H9 (cell line): ENCODE results near the gene SUV39H1. TPM values are rescaled to one million over a fixed set of nuclear protein-coding genes. Genes with fewer than 3 reads are reported as not detected.

ENCODE experiments used
- DNase-seq: peaks from one replicate; pipeline ENCODE4 v3.0.0-alpha.2; 2017
- H2AFZ ChIP-seq: one replicate; pipeline ENCODE4 v1.6.1; 2013; ENCODE audit warnings: mild to moderate bottlenecking, low read length, control low read depth, moderate library complexity
- H2AK5ac ChIP-seq: 2 replicates; pipeline ENCODE4 v1.6.1; 2013; ENCODE audit warnings: low read length, control low read depth, mixed read lengths; ENCODE audit not compliant: insufficient read length
- H2BK120ac ChIP-seq: one replicate; pipeline ENCODE4 v1.6.1; 2013; ENCODE audit warnings: low read depth, mild to moderate bottlenecking, low read length, control low read depth, inconsistent platforms; ENCODE audit not compliant: poor library complexity, severe bottlenecking
- H2BK12ac ChIP-seq: 2 replicates; pipeline ENCODE4 v1.6.1; 2013; ENCODE audit warnings: low read length, control low read depth, mixed read lengths, low read depth; ENCODE audit not compliant: insufficient read length
- H2BK15ac ChIP-seq: 2 replicates; pipeline ENCODE4 v1.6.1; 2013; ENCODE audit warnings: low read depth, low read length, control low read depth
- H2BK20ac ChIP-seq: one replicate; pipeline ENCODE4 v1.6.1; 2013; ENCODE audit warnings: low read depth, mild to moderate bottlenecking, low read length, control low read depth, inconsistent platforms; ENCODE audit not compliant: poor library complexity, severe bottlenecking
- H2BK5ac ChIP-seq: 2 replicates; pipeline ENCODE4 v1.6.1; 2013; ENCODE audit warnings: low read length, control low read depth, mixed read lengths; ENCODE audit not compliant: insufficient read length
- H3K14ac ChIP-seq: 2 replicates; pipeline ENCODE4 v1.6.1; 2013; ENCODE audit warnings: low read length, control low read depth; ENCODE audit not compliant: insufficient read depth
- H3K18ac ChIP-seq: 2 replicates; pipeline ENCODE4 v1.6.1; 2013; ENCODE audit warnings: low read depth, mild to moderate bottlenecking, mixed read lengths, low read length, control low read depth; ENCODE audit not compliant: insufficient read length
- H3K23ac ChIP-seq: 2 replicates; pipeline ENCODE4 v1.6.1; 2013; ENCODE audit warnings: low read length, control low read depth, mixed read lengths, low read depth; ENCODE audit not compliant: insufficient read length
- H3K23me2 ChIP-seq: 2 replicates; pipeline ENCODE4 v1.6.1; 2013; ENCODE audit warnings: low read depth, mild to moderate bottlenecking, mixed read lengths, low read length, control low read depth; ENCODE audit not compliant: insufficient read length, poor library complexity, severe bottlenecking
- H3K27ac ChIP-seq: 2 replicates; pipeline ENCODE4 v1.5.1; 2013; ENCODE audit warnings: low read length, control low read depth, mixed read lengths, low read depth; ENCODE audit not compliant: insufficient read length
- H3K27me3 ChIP-seq: 2 replicates; pipeline ENCODE4 v1.6.1; 2013; ENCODE audit warnings: low read length, control low read depth, inconsistent platforms; ENCODE audit not compliant: insufficient read depth
- H3K4ac ChIP-seq: 2 replicates; pipeline ENCODE4 v1.6.1; 2013; ENCODE audit warnings: low read depth, mild to moderate bottlenecking, control low read depth, inconsistent platforms, low read length, moderate library complexity
- H3K4me1 ChIP-seq: 2 replicates; pipeline ENCODE4 v1.6.1; 2013; ENCODE audit warnings: low read length, control low read depth, inconsistent platforms; ENCODE audit not compliant: insufficient read depth
- H3K4me2 ChIP-seq: 2 replicates; pipeline ENCODE4 v1.6.1; 2013; ENCODE audit warnings: low read length, control low read depth, mixed read lengths; ENCODE audit not compliant: insufficient read length, insufficient read depth
- H3K56ac ChIP-seq: 2 replicates; pipeline ENCODE4 v1.6.1; 2013; ENCODE audit warnings: low read depth, mild to moderate bottlenecking, mixed read lengths, low read length, control low read depth; ENCODE audit not compliant: insufficient read length
- H3K79me1 ChIP-seq: 2 replicates; pipeline ENCODE4 v1.6.1; 2013; ENCODE audit warnings: low read depth, mild to moderate bottlenecking, moderate library complexity, low read length, control low read depth, inconsistent platforms; ENCODE audit not compliant: insufficient read depth, poor library complexity, severe bottlenecking
- H3K79me2 ChIP-seq: 2 replicates; pipeline ENCODE4 v1.6.1; 2013; ENCODE audit warnings: low read length, control low read depth, inconsistent platforms; ENCODE audit not compliant: insufficient read depth
- H3K9ac ChIP-seq: 2 replicates; pipeline ENCODE4 v1.6.1; 2013; ENCODE audit warnings: low read length, control low read depth, mixed read lengths; ENCODE audit not compliant: insufficient read length; ENCODE audit errors: extremely low read depth
- H3K9me3 ChIP-seq: one replicate; pipeline ENCODE4 v1.6.1; 2013; ENCODE audit warnings: low read depth, low read length, inconsistent platforms; ENCODE audit not compliant: control insufficient read depth
- H3T11ph ChIP-seq: one replicate; pipeline ENCODE4 v1.6.1; 2013; ENCODE audit warnings: mild to moderate bottlenecking, low read length, control low read depth, inconsistent platforms
- H4K20me1 ChIP-seq: one replicate; pipeline ENCODE4 v1.6.1; 2013; ENCODE audit not compliant: control insufficient read depth, insufficient read length, insufficient read depth
- H4K5ac ChIP-seq: 2 replicates; pipeline ENCODE4 v1.6.1; 2013; ENCODE audit warnings: low read depth, mild to moderate bottlenecking, mixed read lengths, low read length, control low read depth; ENCODE audit not compliant: insufficient read length
- H4K8ac ChIP-seq: replicated peaks from 2 replicates; pipeline ENCODE4 v1.6.1; 2013; ENCODE audit warnings: low read length, control low read depth, mixed read lengths, low read depth; ENCODE audit not compliant: insufficient read length
- H4K91ac ChIP-seq: 2 replicates; pipeline ENCODE4 v1.6.1; 2013; ENCODE audit warnings: low read depth, mild to moderate bottlenecking, moderate library complexity, mixed read lengths, low read length, control low read depth; ENCODE audit not compliant: insufficient read length
- H3K27ac Mint-ChIP-seq, 3 experiments: 2 replicates in 2 of 3; 3 replicates in 1 of 3; pipeline ENCODE4 v1.8.0; 2020 to 2021; ENCODE audit warnings: mixed read lengths in 3 of 3, mild to moderate bottlenecking in 1 of 3, moderate library complexity in 1 of 3
- H3K27me3 Mint-ChIP-seq: 2 replicates; pipeline ENCODE4 v1.8.0; 2021; ENCODE audit warnings: low read depth, mild to moderate bottlenecking, moderate library complexity, mixed read lengths
- H3K36me3 Mint-ChIP-seq, 3 experiments: 2 replicates in 2 of 3; 3 replicates in 1 of 3; pipeline ENCODE4 v1.8.0; 2020 to 2021; ENCODE audit warnings: low read depth in 3 of 3, mixed read lengths in 3 of 3; ENCODE audit not compliant: insufficient read depth in 1 of 3
- H3K4me1 Mint-ChIP-seq, 2 experiments: 2 replicates each; pipeline ENCODE4 v1.8.0; 2020; ENCODE audit warnings: mixed read lengths in 2 of 2
- H3K4me3 Mint-ChIP-seq, 2 experiments: 2 replicates in 1 of 2; 3 replicates in 1 of 2; pipeline ENCODE4 v1.8.0; 2020 to 2021; ENCODE audit warnings: mild to moderate bottlenecking in 2 of 2, mixed read lengths in 2 of 2, moderate library complexity in 1 of 2
- H3K9me3 Mint-ChIP-seq, 2 experiments: 2 replicates in 1 of 2; 3 replicates in 1 of 2; pipeline ENCODE4 v1.8.0; 2020; ENCODE audit warnings: mild to moderate bottlenecking in 2 of 2, mixed read lengths in 2 of 2, moderate library complexity in 1 of 2
- WGBS: extraction: QIAGEN DNeasy Blood & Tissue Kit; methylation state at CpG from one replicate; pipeline ENCODE4 v1.1.7; 2013; ENCODE audit warnings: missing lambda C conversion rate, low lambda C conversion rate, mixed read lengths; ENCODE audit not compliant: insufficient read length; ENCODE audit errors: extremely low coverage; 5-methylcytosine and 5-hydroxymethylcytosine counted together
- total RNA-seq: library from RNA; stranded (reverse); gene quantifications from 2 replicates; pipeline ENCODE4 v1.2.1, GENCODE V29; 2021
- TF ChIP-seq, protein P1 (sequence below): fragments of 200-600 bp; sonication (generic); conservative IDR thresholded peaks from 3 replicates; pipeline ENCODE4 v1.8.0; 2021; ENCODE audit warnings: antibody characterized with exemption, mild to moderate bottlenecking

Gene SUV39H1
- total RNA-seq, 1 experiment from 2014 or later = 16.2 TPM

DNA sequence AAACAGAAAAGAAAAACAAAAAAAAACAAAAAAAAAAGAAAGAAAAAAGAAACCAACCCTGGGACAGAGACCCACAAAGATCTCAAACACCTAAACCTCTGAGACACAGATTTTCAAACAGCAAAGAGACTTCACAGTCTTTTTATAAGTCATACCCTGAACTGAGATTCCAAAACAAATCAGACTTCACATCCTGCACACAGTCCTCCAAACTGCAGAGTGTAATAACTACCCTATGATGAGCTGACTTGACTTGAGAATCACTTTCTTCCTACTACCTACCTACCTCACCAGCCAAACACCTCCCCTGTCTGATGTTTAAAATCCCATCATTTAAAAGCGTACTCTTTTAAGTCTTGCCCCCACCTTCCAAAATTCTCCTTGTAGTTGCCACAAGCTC lies 39.8 kb downstream of the SUV39H1 start:
- Mint-ChIP-seq H3K27ac (no peak overlapping the region), H3K27me3 (peaks cover 2% of the 10 kb centered on the region; the same call in 1 of the 2 replicates), H3K4me1 (peaks cover 0 to 14% of the 10 kb centered on the region in 2 experiments; a peak in 3 of 4 replicates), H3K36me3 (peaks cover under 1 to 7% (median 3%) of the 10 kb centered on the region in 3 experiments; a peak in 4 of 7 replicates), H3K9me3 (peaks cover 63 to 78% of the 10 kb centered on the region in 2 experiments), H3K4me3 (peak overlapping the region in 1 of 2 experiments; percentile 87; a peak in 2 of 5 replicates)
- Histone ChIP-seq H2BK12ac (no peak overlapping the region), H3K27ac (no peak overlapping the region), H3K79me1 (no peaks in the 10 kb centered on the region), H2BK15ac (no peak overlapping the region), H2BK5ac (no peak overlapping the region), H3K18ac (no peak overlapping the region), H3K4me1 (no peaks in the 10 kb centered on the region; the same call in none of the 2 replicates), H3K79me2 (no peaks in the 10 kb centered on the region), H4K8ac (no peak overlapping the region), H2AK5ac (no peak overlapping the region), H3K4me2 (no peak overlapping the region), H2BK120ac (no peak overlapping the region), H4K5ac (no peak overlapping the region), H2AFZ (no peak overlapping the region), H3K23me2 (peaks cover 4% of the 10 kb centered on the region), H3K9me3 (peaks cover 28% of the 10 kb centered on the region), H3T11ph (no peak overlapping the region), H3K27me3 (no peaks in the 10 kb centered on the region), H3K14ac (no peak overlapping the region), H3K4ac (no peak overlapping the region), H3K56ac (no peak overlapping the region), H3K9ac (no peak overlapping the region), H3K23ac (no peak overlapping the region), H2BK20ac (no peak overlapping the region), H4K20me1 (no peaks in the 10 kb centered on the region), H4K91ac (no peak overlapping the region)
- no peak for DNase-seq
- TF ChIP-seq, protein P1, sequence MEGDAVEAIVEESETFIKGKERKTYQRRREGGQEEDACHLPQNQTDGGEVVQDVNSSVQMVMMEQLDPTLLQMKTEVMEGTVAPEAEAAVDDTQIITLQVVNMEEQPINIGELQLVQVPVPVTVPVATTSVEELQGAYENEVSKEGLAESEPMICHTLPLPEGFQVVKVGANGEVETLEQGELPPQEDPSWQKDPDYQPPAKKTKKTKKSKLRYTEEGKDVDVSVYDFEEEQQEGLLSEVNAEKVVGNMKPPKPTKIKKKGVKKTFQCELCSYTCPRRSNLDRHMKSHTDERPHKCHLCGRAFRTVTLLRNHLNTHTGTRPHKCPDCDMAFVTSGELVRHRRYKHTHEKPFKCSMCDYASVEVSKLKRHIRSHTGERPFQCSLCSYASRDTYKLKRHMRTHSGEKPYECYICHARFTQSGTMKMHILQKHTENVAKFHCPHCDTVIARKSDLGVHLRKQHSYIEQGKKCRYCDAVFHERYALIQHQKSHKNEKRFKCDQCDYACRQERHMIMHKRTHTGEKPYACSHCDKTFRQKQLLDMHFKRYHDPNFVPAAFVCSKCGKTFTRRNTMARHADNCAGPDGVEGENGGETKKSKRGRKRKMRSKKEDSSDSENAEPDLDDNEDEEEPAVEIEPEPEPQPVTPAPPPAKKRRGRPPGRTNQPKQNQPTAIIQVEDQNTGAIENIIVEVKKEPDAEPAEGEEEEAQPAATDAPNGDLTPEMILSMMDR = no peak
- no CpG with 5 or more reads among the region's 1 CpG for WGBS
